ENCODE measurements around the gene BNIPL.

DNA sequence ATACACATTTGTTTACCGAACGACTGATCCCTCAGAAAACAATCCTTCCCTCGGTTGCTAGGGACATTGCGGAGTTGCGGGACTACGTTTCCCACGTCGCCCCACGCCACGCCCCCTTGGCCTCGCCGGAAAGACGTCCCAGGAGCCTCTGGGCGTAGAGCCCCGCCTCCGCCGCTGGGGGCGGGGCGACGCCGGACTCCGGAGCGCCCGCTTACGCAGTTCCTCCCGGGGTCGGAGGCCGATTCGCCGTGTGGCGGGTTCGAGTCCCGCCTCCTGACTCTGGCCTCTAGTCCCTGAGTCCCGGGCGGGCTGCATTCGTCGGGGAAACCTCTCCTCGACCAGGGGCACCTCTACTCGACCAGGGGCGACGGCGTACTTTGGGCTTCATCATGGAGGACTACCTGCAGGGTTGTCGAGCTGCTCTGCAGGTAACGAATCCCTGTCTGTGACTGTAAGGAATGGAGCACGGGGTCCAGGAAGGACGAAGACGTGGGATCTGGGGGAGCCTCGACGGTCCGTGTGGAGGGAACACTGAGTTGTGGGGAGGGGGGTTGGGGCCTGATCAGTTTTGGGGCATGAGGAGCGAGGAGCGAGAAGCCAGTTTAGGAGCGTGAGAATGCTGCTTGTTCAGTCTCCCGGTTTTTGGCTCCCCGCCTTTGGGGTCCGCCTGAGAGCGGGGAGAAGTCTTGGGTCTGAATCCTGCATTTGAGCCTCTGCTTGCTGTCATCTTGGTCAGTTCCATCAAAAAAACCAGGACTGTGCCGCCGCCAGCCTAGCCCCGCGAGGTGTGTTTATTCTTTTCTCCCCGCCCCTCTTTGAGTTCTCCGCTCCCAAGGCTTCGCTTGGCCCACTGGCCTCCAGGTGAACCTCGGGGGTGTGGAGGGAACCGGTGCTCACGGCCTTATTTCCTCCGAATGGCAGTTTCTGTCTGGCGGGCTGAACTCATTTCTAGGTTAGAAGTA lies 27.9 kb upstream of the BNIPL start, which contains the start of gene PRUNE1:
- TF ChIP-seq ZNF274 (IDR thresholded peaks at IDR 0.05; ENCODE audit: low read depth, low read length) (no peak), YY1 (IDR thresholded peaks at IDR 0.05; ENCODE audit: insufficient read depth, insufficient read length) (peak; percentile 30)

All from NT2/D1 (cell line).